Tibial artery (tissue), 4 donors: Measurements from ENCODE around the gene ADAM12.
A peak's percentile ranks its signal among the peaks of the same experiment; 100 is the strongest.

ENCODE experiments used
- DNase-seq, 2 donors: peaks; one replicate each; pipeline ENCODE4 v3.0.0-alpha.2; 2019
- H3K27ac ChIP-seq, 2 donors: fragments of 200-600 bp; sonication (generic) in 1 of 2; 1 replicate in 1 of 2; 2 replicates in 1 of 2; pipeline ENCODE4 v1.5.1; 2018 to 2019; ENCODE audit warnings: mild to moderate bottlenecking in 1 of 2
- H3K27me3 ChIP-seq, 2 donors: fragments of 200-600 bp; sonication (generic) in 1 of 2; one replicate each; pipeline versions ENCODE4 v1.5.1 to v1.6.0; 2016 to 2019
- H3K36me3 ChIP-seq, 3 donors: fragments of 200-600 bp; sonication (generic) in 2 of 3; one replicate each; pipeline ENCODE4 v1.5.1; 2016 to 2019; ENCODE audit warnings: mild to moderate bottlenecking in 2 of 3
- H3K4me1 ChIP-seq, 4 donors: fragments of 200-600 bp; sonication (generic) in 2 of 4; 1 replicate in 3 of 4; 2 replicates in 1 of 4; pipeline ENCODE4 v1.5.1; 2016 to 2019
- H3K4me3 ChIP-seq, 2 donors: fragments of 200-600 bp; sonication (generic) in 1 of 2; 1 replicate in 1 of 2; 2 replicates in 1 of 2; pipeline ENCODE4 v1.5.1; 2018 to 2019; ENCODE audit warnings: mild to moderate bottlenecking in 2 of 2
- H3K9me3 ChIP-seq, 3 donors: fragments of 200-600 bp; sonication (generic) in 1 of 3; one replicate each; pipeline ENCODE4 v1.5.1; 2016 to 2019
- CTCF ChIP-seq, 2 experiments: fragments of 200-600 bp in 1 of 2; fragments of 450-650 bp in 1 of 2; IDR thresholded peaks; one replicate each; pipeline ENCODE4 v1.5.1; 2017 to 2019; ENCODE audit warnings: antibody characterized with exemption in 2 of 2, mild to moderate bottlenecking in 1 of 2, moderate library complexity in 1 of 2
- intact Hi-C: fragments of 100-400 bp; cut with DNase I; formaldehyde crosslinking; loops from one replicate; pipeline ENCODE4 v1.15.0; 2023; ENCODE audit warnings: low total_unique reads

Gene ADAM12

DNA sequence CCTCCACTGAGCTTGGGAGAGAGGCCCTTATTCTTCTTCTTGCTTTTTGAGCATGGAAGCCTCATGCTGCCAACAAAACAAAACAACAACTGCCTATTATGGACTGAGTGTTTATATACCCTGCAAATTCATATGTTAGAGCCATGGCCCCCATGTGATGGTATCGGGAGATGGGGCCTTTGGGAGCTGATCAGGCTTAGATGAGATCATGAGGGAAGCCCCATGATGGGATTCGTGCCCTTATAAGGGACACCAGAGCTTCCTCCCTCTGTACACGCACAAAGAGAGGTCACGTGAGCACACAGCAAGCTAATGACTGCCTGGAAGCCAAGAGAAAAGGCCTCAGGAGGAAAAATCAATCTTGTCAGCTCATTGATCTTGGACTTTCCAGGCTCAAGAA lies 256.9 kb downstream of the ADAM12 start:
- H3K36me3 ChIP-seq, result no peaks in the 10 kb centered on the region
- H3K27ac ChIP-seq, result no peak overlapping the region
- H3K4me3 ChIP-seq, result no peak overlapping the region
- no peaks in the 10 kb centered on the region for H3K27me3 ChIP-seq
- no peak for TF ChIP-seq CTCF (IDR thresholded peaks at IDR 0.05)
- H3K4me1 ChIP-seq, result no peaks in the 10 kb centered on the region
- intact Hi-C loops, result no loop called here
- no peak for DNase-seq
- H3K9me3 ChIP-seq, result no peaks in the 10 kb centered on the region

DNA sequence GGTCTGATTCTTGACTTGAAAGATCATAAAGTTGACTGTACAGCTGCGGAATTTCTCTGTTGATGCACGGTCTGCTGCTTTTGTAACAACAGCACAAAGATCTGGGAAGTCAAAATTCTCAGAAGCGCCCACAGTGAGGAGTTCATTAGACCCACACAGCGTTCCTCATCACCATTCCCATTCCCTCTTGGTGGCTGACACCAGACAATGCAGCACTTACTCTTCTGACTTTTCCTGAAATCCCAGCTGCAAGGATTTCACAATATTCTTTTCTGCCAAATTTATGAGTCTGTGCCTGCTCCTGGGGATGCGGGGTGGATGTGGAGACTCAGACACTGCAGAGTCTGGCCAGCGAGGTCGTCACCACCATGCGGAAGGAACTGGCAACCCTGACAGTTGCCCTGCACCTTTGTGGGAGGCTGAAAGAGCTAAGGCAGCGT lies 258.0 kb downstream of the ADAM12 start:
- no peaks in the 10 kb centered on the region for H3K9me3 ChIP-seq
- intact Hi-C loops, result no loop called here
- no peak overlapping the region for H3K27ac ChIP-seq
- no peaks in the 10 kb centered on the region for H3K27me3 ChIP-seq
- peak in 1 of 2 donors; percentile 37 for DNase-seq
- no peak overlapping the region for H3K4me3 ChIP-seq
- no peak for TF ChIP-seq CTCF (IDR thresholded peaks at IDR 0.05)
- H3K36me3 ChIP-seq, result no peaks in the 10 kb centered on the region
- H3K4me1 ChIP-seq, result no peaks in the 10 kb centered on the region

DNA sequence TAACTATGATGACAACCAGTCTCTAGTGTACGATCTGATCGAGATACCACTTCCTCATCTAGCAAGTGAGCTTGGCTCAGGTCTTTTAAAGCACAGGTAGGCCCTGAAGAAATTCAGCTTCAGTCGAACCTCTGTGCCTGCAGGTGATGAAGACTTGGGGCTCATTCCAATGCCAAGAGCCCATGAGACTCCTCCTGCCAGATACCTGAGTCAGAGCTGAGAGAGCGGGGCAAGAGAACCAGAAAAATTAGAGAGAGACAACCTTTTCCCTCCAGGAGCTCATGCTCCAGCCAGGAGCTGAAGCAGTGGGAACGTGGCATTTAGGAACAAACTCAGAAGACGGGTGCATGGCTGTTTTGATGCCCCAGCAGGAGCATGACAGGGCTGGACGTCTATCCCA lies 259.3 kb downstream of the ADAM12 start:
- TF ChIP-seq CTCF (IDR thresholded peaks at IDR 0.05), result no peak
- Histone ChIP-seq H3K4me3 (no peak overlapping the region), H3K9me3 (no peaks in the 10 kb centered on the region), H3K36me3 (no peaks in the 10 kb centered on the region), H3K4me1 (no peaks in the 10 kb centered on the region), H3K27me3 (no peaks in the 10 kb centered on the region), H3K27ac (no peak overlapping the region)
- intact Hi-C loops, result no loop called here
- DNase-seq, result peak in 1 of 2 donors; percentile 25

GRCh38 chr10:126128581-126128980 lies 259.7 kb downstream of the ADAM12 start:
- intact Hi-C loops, result no loop called here
- TF ChIP-seq CTCF (IDR thresholded peaks at IDR 0.05), result no peak
- Histone ChIP-seq H3K9me3 (no peaks in the 10 kb centered on the region), H3K4me1 (no peaks in the 10 kb centered on the region), H3K36me3 (no peaks in the 10 kb centered on the region), H3K27me3 (no peaks in the 10 kb centered on the region), H3K27ac (no peak overlapping the region), H3K4me3 (no peak overlapping the region)
- DNase-seq, result no peak

GRCh38 chr10:126127481-126128029 lies 260.7 kb downstream of the ADAM12 start:
- H3K9me3 ChIP-seq, result no peaks in the 10 kb centered on the region
- no peaks in the 10 kb centered on the region for H3K4me1 ChIP-seq
- no peaks in the 10 kb centered on the region for H3K27me3 ChIP-seq
- no peak overlapping the region for H3K4me3 ChIP-seq
- intact Hi-C loops, result no loop called here
- H3K27ac ChIP-seq, result no peak overlapping the region
- no peaks in the 10 kb centered on the region for H3K36me3 ChIP-seq
- no peak for TF ChIP-seq CTCF (IDR thresholded peaks at IDR 0.05)
- peak in 1 of 2 donors; percentile 39 for DNase-seq

DNA sequence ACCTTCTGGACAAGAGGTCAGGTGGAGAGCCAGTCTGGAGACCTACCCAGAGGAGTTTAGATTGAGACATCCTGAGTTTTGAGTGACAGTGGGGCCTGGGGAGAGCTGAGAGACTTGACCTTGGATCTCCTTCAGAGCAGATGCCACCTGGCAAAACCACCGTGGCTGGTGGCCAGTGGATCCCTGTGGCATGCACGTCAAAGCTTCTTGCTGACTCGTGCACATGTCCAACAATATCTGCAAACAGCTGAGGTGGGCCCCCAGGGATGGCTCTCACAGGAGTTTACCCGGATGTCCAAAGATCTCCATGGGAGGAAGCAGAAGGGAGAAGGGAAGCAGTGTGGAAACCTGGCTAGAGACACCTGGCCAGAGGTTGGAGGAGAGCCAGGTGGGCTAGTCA lies 261.4 kb downstream of the ADAM12 start:
- no peak overlapping the region for H3K4me3 ChIP-seq
- no peak for TF ChIP-seq CTCF (IDR thresholded peaks at IDR 0.05)
- no peak overlapping the region for H3K27ac ChIP-seq
- intact Hi-C loops, result no loop called here
- H3K27me3 ChIP-seq, result no peaks in the 10 kb centered on the region
- H3K9me3 ChIP-seq, result no peaks in the 10 kb centered on the region
- H3K36me3 ChIP-seq, result no peaks in the 10 kb centered on the region
- peak in 1 of 2 donors; percentile 52 for DNase-seq
- no peaks in the 10 kb centered on the region for H3K4me1 ChIP-seq
